Hematopoietic multipotent progenitor cell treated with erythropoietin and hydrocortisone succinate and interleukin-3 and kit ligand, for 8 days (in vitro differentiated cells): Measurements from ENCODE around the gene HRK.

ENCODE experiments used
- DNase-seq: peaks from one replicate; pipeline ENCODE4 v3.0.0-alpha.2; 2015

Gene HRK

DNA sequence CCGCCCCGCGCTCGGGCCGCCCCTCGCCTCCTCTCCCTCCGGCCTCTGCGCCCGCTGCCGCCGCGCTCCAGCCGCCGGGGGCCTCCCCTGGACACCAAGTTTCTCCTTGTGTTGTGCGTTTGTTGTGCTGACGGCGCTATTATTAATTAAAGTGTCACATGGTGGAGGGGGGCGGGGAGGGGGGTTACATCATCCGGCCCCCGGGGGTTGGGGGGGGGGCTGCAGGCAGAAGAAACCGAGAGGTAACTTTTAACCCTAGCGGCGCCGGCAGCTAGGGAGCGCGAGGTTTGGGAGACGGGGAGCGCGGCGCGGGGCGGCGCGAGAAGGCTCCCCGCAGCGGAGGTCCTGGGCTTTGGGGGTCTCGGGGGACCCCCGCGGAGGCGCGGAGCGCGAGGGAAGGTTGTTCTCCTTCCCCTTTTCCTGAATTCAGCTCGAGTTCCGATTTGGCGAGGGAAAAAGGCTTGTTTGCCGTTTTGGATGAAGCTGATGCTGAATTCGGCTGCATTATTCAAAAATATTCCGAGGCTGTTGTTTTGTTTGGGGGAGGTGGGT is at the start of gene HRK:
Gene HRK, minus strand, starts transcription at position 117 of the 552 bp plus-strand sequence. CDS start 134 bp downstream, outside the sequence.
- DNase-seq: no peak

DNA sequence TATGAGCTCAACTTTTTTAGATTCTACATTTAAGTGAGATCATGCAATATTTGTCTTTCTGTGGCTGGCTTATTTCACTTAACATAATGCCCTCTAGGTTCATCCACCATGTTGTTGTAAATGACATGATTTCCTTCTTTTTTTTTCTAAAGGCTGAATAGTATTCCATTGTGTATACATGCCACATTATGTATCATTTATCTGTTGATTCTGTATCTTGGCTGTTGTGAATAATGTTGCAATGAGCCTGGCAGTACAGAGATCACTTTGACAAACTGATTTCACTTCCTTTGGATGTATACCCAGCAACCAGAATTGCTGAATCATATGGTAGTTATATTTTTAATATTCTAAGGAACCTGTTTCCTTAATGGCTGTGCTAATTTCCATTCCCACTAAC is 48.6 kb upstream of the HRK start:
- no peak for DNase-seq

DNA sequence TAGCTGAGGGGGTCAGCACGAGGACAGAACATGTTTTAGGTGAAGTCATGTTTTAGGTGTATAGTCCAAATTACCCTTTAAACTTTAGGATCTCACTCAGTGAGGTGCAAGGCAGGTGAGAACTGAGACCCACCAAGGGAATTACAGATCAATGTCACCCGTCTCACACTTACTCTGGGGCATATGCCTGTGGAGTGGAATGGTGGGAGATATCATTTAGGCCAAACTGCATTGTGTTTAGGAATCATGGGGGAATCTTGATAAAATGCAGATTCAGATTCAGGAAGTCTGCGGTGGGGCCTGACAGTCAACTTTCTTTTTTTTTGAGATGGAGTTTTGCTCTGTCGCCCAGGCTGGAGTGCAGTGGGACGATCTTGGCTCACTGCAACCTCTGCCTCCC is 47.3 kb upstream of the HRK start:
- no peak for DNase-seq

DNA sequence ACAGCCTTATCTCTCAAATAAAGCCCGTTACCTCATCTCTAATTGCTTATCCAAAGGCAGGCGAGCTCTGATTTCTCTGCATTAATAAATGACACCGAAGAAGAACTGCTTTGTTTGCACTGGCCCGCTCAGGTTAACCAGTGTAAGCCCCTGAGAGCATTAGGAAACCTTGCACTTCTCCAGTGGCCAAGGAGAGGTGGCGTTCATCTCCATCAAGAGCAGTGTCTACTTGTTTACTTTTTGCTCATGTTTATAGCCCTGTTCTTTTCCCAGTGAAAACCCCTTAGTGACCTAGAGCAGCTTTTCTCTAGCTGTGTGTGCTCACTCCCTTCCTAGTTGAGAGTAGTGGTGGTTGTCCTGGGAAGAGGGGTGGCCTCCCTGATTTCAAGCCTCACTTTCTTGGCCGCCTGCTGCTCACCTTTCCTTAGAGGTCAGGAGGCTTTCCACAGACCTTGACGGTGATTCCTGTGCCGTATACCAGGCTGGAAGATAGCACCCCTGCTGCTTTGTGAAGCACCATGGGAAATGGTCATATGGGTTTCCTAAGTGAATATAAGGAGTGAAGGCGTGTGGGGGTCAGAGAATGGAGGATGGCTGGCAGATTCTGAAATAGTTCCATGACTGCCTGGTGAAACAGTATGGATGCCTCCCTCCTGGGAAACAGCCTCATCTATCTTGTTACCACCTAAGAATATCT is 46.2 kb upstream of the HRK start:
- no peak for DNase-seq

DNA sequence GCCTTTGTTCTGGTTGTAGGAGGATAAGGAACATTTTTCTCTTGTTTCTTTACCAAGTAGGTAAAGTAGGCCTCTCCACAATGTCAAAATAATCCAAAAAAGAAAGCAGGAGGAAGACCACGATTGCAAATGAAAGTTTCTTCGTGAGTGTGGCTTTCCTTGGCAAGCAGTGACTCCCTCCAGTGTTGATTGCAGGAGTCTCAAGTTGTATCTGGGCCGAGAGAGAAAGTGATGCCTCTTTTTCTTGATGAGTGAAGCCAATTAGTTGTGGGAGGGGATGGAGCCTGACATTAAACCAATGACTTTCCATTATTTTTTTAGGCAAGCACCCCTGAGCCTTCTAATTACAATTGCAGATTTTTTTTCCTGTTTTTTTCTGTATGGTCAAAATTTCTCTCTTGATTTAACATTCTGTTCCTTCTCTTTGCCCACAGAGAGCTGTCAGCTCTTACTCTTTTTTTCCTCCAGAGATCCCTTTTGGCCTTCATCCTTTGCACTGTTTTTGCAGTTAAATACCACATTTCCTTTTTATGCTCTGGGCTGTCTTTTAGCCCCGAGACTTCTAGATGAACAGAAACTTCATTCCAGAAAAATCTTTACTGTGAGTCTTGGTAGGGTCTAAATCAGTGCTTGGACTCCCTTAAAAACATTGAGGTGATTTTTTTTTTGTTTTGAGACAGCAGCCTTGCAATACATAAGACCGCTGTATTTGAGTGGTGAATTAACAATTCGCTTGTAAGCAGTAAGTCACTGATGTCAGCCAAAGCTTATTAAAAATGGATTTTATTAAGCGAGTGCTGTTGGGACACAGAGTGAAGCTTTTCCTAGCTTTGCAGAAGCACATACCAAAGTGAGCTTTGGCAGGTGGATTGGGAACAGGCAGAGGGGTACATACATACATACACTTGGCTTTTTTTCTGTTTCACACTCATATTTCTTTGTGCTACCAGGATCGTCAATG is 45.3 kb upstream of the HRK start:
- no peak for DNase-seq

DNA sequence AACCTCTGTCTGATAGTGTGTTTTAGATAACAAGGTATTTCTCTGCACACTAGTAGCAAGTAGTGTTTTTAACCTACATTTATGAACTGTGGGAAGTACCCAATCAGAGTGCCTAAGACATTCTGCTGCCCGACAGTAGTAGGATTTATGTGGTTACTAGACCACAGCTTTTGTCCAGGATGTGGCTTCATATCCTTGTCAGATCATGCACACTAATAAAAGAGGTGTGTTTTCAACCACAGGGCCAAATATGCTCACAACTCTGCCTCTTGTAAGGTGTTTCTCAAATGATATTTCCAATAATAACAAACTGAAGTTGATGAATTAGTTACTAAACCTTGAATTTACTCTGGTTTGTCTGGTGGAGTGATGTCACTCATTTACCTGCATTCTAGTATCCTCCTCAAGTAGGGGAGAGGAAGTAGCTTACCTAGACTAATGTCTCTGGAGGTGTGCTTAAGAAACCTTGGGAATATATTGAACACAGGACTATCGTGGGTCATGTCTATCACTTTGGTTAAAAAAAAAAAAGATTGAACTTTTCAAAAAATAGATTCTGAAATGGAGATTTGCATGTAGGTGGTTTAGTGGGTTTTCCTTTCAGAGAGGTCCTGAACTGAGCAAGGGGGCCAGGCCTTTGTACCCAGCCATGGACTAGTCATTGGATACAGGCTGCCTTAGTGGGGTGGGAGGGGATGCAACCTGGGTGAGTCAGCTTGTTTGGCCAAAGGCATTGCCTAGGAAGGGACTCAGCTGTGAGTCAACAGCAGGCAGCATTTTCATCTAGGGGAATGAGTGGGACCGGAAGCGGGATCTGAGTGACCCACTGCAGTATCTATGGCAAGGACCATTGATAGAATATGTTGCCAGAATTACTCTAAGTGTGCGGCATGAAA is 43.6 kb upstream of the HRK start:
- peak; percentile 34 for DNase-seq

DNA sequence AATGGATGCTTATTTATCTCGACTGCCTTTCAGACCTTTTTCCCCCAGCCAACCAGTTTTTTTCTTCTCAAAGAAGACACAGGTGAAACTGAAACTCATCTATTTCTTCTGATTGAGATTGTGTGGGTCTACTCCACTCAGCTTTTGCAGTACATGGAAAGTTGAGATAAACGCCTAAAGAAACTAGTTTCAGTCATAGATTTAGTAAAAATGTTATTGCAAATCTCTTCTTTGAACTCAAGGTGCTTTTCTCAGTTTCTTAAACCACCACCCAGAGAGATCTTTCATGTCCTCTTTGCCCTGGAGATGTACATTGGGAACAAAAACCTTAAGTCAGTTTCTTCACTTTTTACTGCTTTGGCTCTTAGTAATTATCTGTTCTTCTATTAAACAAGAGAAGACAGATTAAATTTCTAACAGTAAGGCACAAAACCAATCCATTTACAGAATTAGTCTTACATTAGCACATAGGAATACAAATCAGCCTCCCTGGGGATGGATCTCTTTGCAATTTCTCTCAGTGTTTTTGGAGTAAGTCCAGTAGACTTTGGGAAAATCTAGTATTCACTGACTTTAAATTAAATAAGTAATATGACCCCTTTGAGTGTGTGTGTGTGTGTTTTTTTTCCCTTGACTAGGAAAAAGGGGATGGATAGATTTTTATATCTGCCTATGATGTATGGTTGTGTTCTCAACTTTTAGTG is 41.1 kb upstream of the HRK start:
- no peak for DNase-seq

DNA sequence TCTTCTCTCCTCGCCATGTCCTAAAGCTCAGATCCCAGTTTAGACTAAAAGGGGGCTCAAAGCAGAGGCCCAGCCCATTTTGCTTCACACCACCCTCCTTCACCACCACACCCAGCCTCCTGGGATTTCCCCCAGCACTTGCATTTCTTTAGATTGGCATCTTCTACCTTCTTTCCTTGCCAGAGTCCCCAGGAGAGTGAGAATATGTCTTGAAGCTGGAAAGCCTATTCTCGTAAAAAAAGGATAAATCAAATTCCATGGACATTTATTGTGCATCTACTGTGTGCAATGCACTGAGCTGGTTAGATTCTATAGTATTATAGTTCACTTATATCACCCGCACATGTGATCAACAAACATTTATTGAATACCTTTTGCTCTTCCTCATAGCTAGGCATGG is 39.7 kb upstream of the HRK start:
- no peak for DNase-seq

DNA sequence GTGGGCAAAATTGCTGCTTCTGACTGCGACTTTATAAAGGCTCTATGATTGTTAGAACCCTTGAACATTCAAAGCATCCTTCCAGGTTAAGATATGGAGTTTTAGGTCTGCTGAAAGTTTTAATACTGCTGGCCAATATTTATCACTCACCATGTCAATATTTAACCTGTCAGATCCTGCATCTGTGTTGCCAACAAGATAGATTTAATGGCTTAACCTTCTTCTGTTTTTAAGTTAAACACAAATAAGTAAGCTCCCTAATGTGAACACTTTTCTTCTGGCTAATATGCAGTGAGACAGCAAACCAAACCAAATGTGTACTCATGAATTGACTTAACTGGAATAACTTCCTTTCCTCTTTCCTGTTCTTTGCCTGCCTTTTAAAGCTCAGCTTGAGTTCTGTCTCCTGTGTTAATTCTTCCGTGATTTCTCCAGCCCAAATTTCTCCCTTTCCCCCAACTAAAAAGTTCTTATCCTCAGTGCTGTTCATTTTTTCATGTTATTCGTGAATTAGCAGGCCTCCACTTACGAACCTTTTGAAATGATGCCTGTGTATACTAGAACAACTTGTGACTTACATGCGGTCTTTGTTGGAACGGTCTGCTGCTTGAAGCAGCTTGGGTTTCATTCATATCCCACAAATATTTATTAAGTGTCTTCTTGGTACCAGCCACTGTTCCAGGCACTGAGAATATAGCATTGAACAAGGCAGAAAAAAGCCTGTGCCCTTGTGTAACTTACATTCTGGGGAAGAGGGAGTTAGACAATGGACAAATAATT is 38.7 kb upstream of the HRK start:
- no peak for DNase-seq

DNA sequence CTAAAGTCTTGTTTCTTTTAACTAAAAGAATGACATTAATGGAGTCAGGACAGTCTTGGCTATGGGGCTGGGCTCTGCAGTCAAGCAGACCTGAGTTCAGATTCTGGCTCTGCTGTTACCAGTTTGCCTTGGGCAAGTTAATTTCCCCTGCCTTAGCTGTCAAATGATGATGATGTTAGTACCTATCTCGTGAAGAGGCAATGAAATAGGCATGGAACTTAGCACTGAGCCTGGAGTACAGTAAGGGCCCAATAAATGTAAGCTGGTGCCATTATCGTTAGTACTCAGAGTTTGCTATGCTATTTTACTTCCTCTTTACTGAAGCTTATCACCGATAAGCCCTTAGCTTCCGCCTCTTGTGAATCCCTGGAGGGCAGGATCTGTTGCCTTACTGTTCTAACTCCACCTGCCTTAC is 38.0 kb upstream of the HRK start:
- DNase-seq: peak; percentile 83

DNA sequence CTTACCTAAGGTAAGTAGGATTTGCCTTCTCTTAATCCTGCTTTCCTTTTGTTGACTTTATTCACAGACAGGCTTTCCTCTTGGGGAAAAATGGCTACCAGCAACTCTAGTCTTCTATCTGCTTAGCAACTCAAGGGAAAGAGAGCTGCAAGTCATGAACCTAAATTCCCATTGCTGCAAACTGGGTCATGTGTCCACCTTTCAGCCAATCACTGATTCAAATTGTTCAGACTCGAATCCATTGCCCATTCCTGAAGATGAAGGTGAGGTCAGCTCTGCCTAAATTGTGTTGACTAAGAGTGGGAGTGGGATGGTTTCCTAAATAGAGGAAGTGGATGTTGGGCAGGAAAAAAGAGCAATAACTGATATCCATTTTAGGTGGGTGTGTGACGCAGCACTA is 37.2 kb upstream of the HRK start:
- no peak for DNase-seq

DNA sequence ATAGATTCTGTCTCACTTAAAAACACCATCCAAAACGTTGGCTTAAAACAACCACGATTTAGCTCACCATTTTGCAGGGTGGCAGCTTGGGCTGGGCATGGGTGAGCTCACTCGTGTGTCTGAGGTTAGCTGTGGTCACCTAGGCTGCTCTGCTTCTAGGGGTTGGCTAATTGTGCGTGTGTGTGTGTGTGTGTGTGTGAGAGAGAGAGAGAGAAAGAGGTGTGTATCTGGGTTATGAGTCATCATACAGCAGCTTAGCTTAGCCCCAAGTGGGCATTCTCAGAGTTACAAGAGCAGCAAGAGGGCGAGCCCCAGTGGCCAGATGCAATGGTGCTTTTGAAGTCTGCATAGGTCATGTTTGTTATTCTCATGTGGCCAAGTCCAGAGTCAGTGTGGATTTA is 35.5 kb upstream of the HRK start:
- peak; percentile 81 for DNase-seq

DNA sequence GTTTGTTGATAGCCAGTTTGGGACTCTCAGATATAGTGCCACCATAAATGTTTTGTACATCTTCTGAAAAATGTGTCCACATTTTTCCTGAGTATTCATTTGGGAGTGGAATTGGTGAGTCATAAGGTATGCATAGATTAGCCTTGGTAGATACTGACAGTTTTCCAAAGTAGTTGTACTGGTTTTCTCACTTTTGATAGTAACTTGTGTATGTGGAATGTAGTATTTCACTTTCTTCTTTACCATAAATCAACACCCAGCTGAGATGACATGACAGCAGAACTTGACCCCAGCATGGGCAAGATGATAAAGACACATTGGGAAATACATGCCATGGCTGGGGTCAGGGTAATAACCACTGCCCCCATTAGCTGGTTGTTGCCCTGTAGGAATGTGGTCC is 34.9 kb upstream of the HRK start:
- peak; percentile 5 for DNase-seq

DNA sequence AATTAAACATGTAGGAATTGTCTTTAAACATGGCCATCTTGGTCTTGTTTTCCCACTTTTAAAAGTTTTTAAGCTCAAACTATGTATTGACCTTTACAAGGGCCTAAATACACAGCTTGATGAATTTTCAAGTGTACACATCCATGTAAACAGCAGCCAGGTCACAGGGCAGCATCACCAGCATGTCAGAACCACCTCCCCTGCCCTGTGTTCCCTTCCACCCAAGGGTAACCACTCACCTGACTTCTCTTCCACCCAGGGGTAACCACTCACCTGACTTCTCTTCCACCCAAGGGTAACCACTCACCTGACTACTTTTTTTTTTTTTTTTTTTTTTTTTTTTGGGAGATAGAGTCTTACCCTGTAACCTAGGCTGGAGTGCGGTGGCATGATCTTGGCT is 34.1 kb upstream of the HRK start:
- no peak for DNase-seq

DNA sequence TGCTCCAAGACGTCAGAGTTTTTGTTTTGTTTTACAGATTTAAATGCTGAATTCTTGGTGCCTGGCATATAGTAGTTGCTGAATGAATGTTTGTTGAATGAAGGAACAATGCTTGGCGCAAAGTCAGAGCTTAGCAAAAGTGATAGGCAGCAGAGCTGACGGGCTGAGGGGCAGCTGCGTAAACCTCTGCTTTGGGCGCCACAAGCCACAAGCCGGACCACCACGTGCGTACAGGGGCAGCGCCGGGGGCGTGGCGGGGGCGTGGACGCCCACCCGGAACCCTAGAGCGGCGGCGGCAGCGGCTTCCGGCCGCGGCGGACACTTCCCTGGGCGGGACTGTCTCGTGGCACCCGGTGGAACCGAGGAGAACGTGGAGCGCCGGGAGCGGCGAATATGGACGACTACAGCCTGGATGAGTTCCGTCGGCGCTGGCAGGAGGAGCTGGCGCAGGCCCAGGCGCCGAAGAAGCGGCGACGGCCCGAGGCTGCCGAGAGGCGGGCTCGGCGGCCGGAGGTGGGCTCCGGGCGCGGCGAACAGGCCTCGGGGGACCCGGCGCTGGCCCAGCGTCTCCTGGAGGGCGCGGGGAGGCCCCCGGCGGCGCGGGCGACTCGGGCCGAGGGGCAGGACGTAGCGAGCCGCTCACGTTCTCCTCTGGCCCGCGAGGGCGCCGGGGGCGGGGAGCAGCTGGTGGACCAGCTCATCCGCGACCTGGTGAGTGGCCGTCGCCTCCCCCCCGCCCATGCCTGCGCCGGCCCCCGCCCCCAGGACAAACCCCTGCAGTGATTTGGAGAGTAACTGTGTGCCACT is 29.6 kb upstream of the HRK start, which contains the start of gene FBXW8:
Gene FBXW8, plus strand, starts transcription at position 306 of the 807 bp plus-strand sequence. Its CDS starts 88 bp downstream, at position 394.
- DNase-seq: peak; percentile 76

DNA sequence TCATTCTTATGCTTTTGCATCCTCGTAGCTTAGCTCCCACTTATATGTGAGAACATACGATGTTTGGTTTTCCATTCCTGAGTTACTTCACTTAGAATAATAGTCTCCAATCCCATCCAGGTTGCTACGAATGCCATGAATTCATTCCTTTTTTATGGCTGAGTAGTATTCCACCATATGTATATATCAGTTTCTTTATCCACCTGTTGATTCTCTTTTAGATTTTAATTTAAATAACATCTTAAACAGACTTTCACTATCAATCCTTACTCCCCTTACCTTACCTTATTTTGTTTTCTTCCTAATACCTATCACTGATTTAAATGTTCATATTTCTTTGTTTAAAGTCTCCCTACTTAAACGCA is 29.0 kb upstream of the HRK start:
- DNase-seq: no peak

DNA sequence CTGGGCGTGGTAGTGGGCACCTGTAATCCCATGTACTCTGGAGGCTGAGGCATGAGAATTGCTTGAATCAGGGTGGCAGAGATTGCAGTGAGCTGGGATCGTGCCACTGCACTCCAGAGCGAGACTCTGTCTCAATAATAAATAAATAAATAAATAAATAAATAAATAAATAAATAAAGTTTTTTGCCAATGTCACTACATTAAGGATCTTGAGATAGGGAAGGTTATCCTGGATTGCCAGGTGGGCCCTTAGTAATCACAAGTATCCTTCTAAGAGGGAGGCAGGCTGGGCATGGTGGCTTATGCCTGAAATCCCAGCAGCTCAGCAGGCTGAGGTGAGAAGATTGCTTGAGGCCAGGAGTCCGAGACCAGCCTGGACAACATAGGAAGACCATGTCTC is 25.0 kb upstream of the HRK start:
- DNase-seq: no peak

DNA sequence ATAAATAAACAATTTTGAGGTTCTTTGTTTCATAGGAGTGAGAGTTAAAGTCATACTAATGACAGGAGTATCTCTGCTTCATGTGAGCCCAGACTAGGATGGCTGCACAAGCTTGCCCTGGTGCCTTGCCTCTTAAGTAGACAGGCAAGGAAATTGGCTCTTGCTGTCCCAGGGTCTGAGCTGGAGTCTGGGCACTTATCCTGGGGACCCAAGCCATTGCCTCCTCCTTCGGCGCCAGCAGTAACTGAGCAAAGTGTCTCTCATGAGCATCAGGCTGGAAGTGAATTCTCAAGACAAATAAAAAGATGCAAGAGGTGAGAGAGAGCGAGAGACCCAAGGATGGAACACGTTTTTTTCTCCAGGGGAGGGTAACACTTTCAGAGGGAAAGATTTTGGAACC is 22.6 kb upstream of the HRK start:
- DNase-seq: no peak

DNA sequence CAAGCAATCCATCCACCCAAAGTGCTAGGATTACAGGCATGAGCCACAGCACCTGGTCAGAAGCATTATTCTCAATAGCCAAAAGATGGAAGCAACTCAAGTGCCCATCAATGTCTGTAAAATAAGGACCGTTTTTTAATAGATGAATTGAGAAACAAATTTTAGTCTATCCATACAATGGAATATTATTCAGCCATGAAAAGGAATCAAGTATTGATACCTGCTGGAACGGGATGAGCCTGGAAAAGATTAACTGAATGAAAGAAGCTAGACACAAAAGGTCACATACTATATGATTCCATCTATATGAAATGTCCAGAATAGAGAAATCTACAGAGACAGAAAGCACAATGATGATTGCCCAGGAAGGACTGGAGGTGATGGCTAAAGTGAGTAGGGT is 20.4 kb upstream of the HRK start:
- no peak for DNase-seq

DNA sequence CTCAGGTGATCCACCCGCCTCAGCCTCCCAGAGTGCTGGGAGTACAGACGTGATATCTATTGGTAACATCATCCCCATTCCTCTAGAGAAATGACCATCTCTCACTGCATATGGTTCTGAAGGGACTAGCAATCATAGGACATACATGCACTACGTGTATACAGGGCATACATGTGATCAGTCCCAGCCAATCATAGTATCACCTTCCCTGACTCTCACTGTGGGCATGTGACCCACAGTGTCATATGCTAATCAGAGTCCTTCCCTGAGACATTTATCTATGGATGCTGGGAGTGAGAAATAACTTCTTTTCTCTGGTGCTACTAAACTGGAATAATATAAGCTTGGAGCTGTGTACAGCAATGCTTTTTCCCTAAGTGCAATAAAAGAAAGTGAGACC is 17.4 kb upstream of the HRK start:
- no peak for DNase-seq
